Thoracic aorta (tissue), 2 donors: ENCODE measurements around the gene KRCC1. TPM values are rescaled to one million over a fixed set of nuclear protein-coding genes. Genes with fewer than 3 reads are reported as not detected.

Experiments used
- ATAC-seq: fragments of 150-250 bp; one replicate; pipeline ENCODE4 v1.8.0; 2017; ENCODE audit warnings: low read depth; ENCODE audit not compliant: insufficient number of reproducible peaks, low FRiP score
- DNase-seq: peaks from one replicate; pipeline ENCODE4 v3.0.0-alpha.2; 2020; ENCODE audit warnings: low spot score
- H3K27ac ChIP-seq, 2 donors: fragments of 200-600 bp; sonication (generic); 1 replicate in 1 of 2; 2 replicates in 1 of 2; pipeline ENCODE4 v1.5.1; 2016; ENCODE audit warnings: mild to moderate bottlenecking in 2 of 2, moderate library complexity in 2 of 2
- H3K27me3 ChIP-seq: fragments of 200-600 bp; sonication (generic); replicated peaks from 2 replicates; pipeline ENCODE4 v1.6.0; 2016; ENCODE audit warnings: mild to moderate bottlenecking; ENCODE audit not compliant: insufficient read depth
- H3K36me3 ChIP-seq: fragments of 200-600 bp; sonication (generic); one replicate; pipeline ENCODE4 v1.5.1; 2016
- H3K4me1 ChIP-seq, 2 donors: fragments of 200-600 bp; sonication (generic); 1 replicate in 1 of 2; 2 replicates in 1 of 2; pipeline versions ENCODE4 v1.5.1 to v1.6.0; 2016; ENCODE audit warnings: low read depth in 2 of 2, mild to moderate bottlenecking in 1 of 2; ENCODE audit not compliant: control insufficient read depth in 1 of 2
- H3K4me3 ChIP-seq: fragments of 200-600 bp; sonication (generic); 2 replicates; pipeline ENCODE4 v1.5.1; 2016; ENCODE audit warnings: mild to moderate bottlenecking
- H3K9me3 ChIP-seq: fragments of 200-600 bp; sonication (generic); 2 replicates; pipeline ENCODE4 v1.5.1; 2016
- total RNA-seq, 2 donors: library from RNA; depleted of rRNA; stranded (reverse); fragments of >200 nt; gene quantifications; one replicate each; pipeline versions ENCODE4 v1.1.0 to v1.2.3, GENCODE V29; 2016
- TF ChIP-seq, protein P1 (sequence below): fragments of 200-600 bp; sonication (generic); IDR thresholded peaks from one replicate; pipeline ENCODE4 v1.5.1; 2019; ENCODE audit warnings: antibody characterized with exemption

KRCC1 gene
- total RNA-seq, 2 donors from 2014 or later = 13.8 to 13.9 TPM

DNA sequence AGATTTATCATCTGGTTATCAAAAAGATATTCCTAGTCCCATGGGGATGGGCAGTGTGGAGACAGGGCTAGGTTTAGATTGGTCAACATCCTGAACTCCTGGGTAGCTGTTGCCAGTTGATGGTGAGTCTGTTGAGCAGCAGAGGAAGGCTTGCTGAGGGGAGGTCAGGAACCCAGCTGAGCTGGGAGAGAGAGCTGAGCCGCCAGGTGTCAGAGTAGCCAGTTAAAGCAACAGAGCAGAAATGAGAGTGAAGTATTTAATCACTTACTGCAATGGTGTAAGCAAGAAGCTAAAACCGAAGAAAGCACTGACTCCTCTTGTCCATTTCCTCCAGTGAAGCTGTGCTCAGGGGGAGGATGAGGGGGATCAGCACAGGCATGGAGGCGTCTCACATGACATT lies 41.6 kb upstream of the KRCC1 start:
- no peak for ATAC-seq
- Histone ChIP-seq H3K27ac (no peak overlapping the region), H3K36me3 (no peaks in the 10 kb centered on the region), H3K9me3 (no peaks in the 10 kb centered on the region), H3K27me3 (no peaks in the 10 kb centered on the region), H3K4me3 (no peak overlapping the region), H3K4me1 (no peaks in the 10 kb centered on the region)
- TF ChIP-seq, protein P1, sequence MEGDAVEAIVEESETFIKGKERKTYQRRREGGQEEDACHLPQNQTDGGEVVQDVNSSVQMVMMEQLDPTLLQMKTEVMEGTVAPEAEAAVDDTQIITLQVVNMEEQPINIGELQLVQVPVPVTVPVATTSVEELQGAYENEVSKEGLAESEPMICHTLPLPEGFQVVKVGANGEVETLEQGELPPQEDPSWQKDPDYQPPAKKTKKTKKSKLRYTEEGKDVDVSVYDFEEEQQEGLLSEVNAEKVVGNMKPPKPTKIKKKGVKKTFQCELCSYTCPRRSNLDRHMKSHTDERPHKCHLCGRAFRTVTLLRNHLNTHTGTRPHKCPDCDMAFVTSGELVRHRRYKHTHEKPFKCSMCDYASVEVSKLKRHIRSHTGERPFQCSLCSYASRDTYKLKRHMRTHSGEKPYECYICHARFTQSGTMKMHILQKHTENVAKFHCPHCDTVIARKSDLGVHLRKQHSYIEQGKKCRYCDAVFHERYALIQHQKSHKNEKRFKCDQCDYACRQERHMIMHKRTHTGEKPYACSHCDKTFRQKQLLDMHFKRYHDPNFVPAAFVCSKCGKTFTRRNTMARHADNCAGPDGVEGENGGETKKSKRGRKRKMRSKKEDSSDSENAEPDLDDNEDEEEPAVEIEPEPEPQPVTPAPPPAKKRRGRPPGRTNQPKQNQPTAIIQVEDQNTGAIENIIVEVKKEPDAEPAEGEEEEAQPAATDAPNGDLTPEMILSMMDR = no peak
- DNase-seq = no peak

DNA sequence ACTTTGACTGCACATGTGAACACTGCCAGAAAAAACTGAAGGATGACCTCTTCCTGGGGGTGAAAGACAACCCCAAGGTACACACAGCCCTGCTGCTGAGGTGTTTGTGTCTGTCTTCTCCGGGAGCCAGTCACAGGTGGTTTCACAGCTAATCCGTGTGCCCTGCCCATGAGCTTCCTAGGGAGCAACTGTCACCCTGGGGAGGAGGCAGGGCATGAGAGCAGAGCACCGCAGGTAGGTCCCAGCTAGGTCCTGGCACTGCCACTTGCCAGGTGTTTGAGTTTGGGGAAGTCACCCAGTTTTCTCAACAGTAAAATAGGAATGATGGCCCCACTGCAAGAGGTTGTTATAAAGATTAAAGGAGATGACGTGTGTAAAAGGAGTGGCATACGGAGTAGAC lies 41.1 kb upstream of the KRCC1 start:
- H3K36me3 ChIP-seq = no peaks in the 10 kb centered on the region
- ATAC-seq = no peak
- H3K9me3 ChIP-seq = no peaks in the 10 kb centered on the region

DNA sequence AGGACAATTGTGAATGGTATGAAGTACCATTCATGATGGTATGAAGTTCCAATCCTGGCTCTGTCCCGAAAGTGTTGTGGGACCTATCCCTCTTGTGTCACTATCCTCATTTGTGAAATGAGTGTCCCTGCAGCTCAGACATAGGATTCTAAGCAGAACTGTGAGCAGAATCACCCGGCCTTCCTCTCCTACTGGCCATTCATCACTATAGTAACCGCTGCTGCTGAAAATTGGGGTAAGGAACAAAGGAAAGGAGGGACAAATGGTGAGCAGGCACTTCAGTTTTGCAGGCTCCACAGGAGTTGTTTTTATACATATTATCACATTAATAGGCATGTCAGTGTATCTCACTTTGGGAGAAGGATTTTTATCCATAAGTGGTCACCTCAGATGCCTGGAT lies 39.4 kb upstream of the KRCC1 start:
- no peak for ATAC-seq
- H3K27me3 ChIP-seq = no peaks in the 10 kb centered on the region

More for the DNA sequence above, 41.1 kb upstream of the KRCC1 start:
- H3K27me3 ChIP-seq = no peaks in the 10 kb centered on the region
- TF ChIP-seq, protein P1 = no peak
- H3K4me3 ChIP-seq = no peak overlapping the region
- no peaks in the 10 kb centered on the region for H3K4me1 ChIP-seq
- no peak overlapping the region for H3K27ac ChIP-seq
- no peak for DNase-seq

DNA sequence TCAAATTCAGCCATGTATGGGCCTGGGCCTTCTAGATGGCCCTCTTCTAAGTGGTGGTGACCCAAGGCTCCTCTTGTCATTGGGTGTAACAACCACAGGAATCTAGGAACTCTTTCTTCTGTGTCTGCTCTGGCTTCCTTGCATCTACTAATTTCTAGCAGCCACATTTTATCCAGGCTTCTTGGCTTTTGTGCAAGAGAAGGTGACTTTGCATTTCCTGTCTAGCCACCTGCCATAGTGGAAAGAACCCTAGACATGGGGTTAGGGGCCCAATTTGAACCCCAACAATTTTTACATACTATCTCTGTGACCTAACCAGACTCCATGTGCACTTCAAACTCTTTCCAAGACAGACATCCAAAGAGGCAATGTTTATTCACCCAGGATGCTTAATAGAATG lies 37.2 kb upstream of the KRCC1 start:
- H3K27me3 ChIP-seq = no peaks in the 10 kb centered on the region
- H3K36me3 ChIP-seq = no peaks in the 10 kb centered on the region
- H3K4me3 ChIP-seq = no peak overlapping the region
- H3K9me3 ChIP-seq = no peaks in the 10 kb centered on the region
- no peaks in the 10 kb centered on the region for H3K4me1 ChIP-seq
- H3K27ac ChIP-seq = no peak overlapping the region
- ATAC-seq = no peak
- no peak for DNase-seq
- TF ChIP-seq, protein P1 = no peak

More for the DNA sequence above, 39.4 kb upstream of the KRCC1 start:
- Histone ChIP-seq H3K36me3 (no peaks in the 10 kb centered on the region), H3K27ac (no peak overlapping the region), H3K4me1 (no peaks in the 10 kb centered on the region), H3K9me3 (no peaks in the 10 kb centered on the region), H3K4me3 (no peak overlapping the region)
- TF ChIP-seq, protein P1 = no peak
- DNase-seq = no peak

DNA sequence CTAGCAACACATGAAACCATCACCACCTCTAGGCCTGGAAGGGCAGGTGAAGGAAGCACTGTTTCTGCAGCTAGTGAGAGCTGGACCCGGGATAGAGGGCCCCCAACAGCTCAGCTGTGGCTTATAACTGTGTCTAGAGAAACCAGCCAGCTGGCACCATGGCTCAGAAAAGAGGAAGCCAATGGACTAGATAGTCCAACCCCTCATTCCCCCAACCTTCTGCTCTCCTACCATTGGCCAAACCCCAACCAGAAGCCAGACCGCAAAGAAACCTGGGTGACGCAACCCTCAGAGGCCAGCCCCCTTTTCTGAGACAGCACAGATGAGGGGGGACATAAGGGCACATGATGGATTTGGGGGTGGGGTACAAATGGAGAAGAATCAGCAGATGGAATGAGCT lies 36.4 kb upstream of the KRCC1 start:
- DNase-seq = no peak
- Histone ChIP-seq H3K4me1 (no peaks in the 10 kb centered on the region), H3K4me3 (no peak overlapping the region), H3K27me3 (no peaks in the 10 kb centered on the region), H3K36me3 (no peaks in the 10 kb centered on the region), H3K27ac (no peak overlapping the region), H3K9me3 (no peaks in the 10 kb centered on the region)
- no peak for ATAC-seq
- TF ChIP-seq, protein P1 = no peak
